Endothelial cell of umbilical vein (primary cell): ENCODE measurements around the gene CDH23. TPM values are rescaled to one million over a fixed set of nuclear protein-coding genes. Genes with fewer than 3 reads are reported as not detected.

Experiments
- BruUV-seq: library from RNA; stranded (reverse); fragments of 400-500 nt; replicated peaks from 2 replicates; lab custom pipeline; 2021; lab: Mats Ljungman, UMichigan
- CTCF ChIA-PET: fragments of 300-600, 350-600 bp; sonication (Branson Sonifier 250); formaldehyde crosslinking; loops from one replicate; lab custom pipeline; 2021; ENCODE audit warnings: antibody characterized with exemption, inconsistent platforms; lab: Charles Lee
- POLR2A ChIA-PET: fragments of 300-600, 350-600 bp; sonication (Branson Sonifier 250); formaldehyde crosslinking; loops from one replicate; lab custom pipeline; 2021; ENCODE audit warnings: antibody characterized with exemption, inconsistent platforms; lab: Charles Lee
- DNase-seq: peaks from one replicate; pipeline ENCODE4 v3.0.0-alpha.2; 2011; ENCODE audit warnings: low read depth, low spot score
- FAIRE-seq: peaks from 2 replicates; lab custom pipeline; 2011; peaks lifted over from hg19 to GRCh38; lab: Jason Lieb, UNC
- H2AFZ ChIP-seq: 2 replicates; pipeline ENCODE4 v1.6.0; 2012; ENCODE audit warnings: low read depth, low read length, control low read depth, inconsistent platforms
- H3K27ac ChIP-seq: 2 replicates; pipeline ENCODE4 v1.5.1; 2011; ENCODE audit warnings: low read depth, mild to moderate bottlenecking, control low read depth, low read length, moderate library complexity; ENCODE audit not compliant: insufficient read depth
- H3K27me3 ChIP-seq, 2 experiments: 2 replicates each; pipeline versions ENCODE4 v1.6.0 to v1.6.1; 2011; ENCODE audit warnings: low read length in 2 of 2, mixed read lengths in 1 of 2; ENCODE audit not compliant: control insufficient read depth in 2 of 2, insufficient read depth in 2 of 2
- H3K36me3 ChIP-seq, 2 experiments: 2 replicates in 1 of 2; 3 replicates in 1 of 2; pipeline ENCODE4 v1.5.1; 2011; ENCODE audit warnings: low read length in 2 of 2, mild to moderate bottlenecking in 1 of 2, moderate library complexity in 1 of 2; ENCODE audit not compliant: control insufficient read depth in 2 of 2, insufficient read depth in 2 of 2; ENCODE audit errors: extremely low read depth in 1 of 2
- H3K4me1 ChIP-seq: 3 replicates; pipeline ENCODE4 v1.5.1; 2011; ENCODE audit warnings: mild to moderate bottlenecking, low read length; ENCODE audit not compliant: control insufficient read depth, insufficient read depth; ENCODE audit errors: extremely low read depth
- H3K4me2 ChIP-seq: 2 replicates; pipeline ENCODE4 v1.6.1; 2011; ENCODE audit warnings: low read length, control low read depth, mixed read lengths; ENCODE audit not compliant: insufficient read depth
- H3K4me3 ChIP-seq, 3 experiments: fragments of 200-600 bp in 1 of 3; sonication (generic), shearing (Covaris generic) in 1 of 3; replicated peaks in 1 of 3; 2 replicates each; pipeline ENCODE4 v1.5.1; 2011 to 2016; ENCODE audit warnings: control low read depth in 3 of 3, low read length in 3 of 3, mild to moderate bottlenecking in 2 of 3, inconsistent platforms in 1 of 3, low read depth in 1 of 3, moderate library complexity in 1 of 3; ENCODE audit not compliant: insufficient read depth in 1 of 3
- H3K79me2 ChIP-seq: 2 replicates; pipeline ENCODE4 v1.6.0; 2012; ENCODE audit warnings: low read length, inconsistent platforms; ENCODE audit not compliant: control insufficient read depth, insufficient read depth
- H3K9ac ChIP-seq: replicated peaks from 2 replicates; pipeline ENCODE3; 2011; ENCODE audit warnings: low read length, control low read depth; ENCODE audit not compliant: insufficient read depth; ENCODE audit errors: extremely low read depth
- H3K9me1 ChIP-seq: replicated peaks from 3 replicates; pipeline ENCODE4 v1.6.0; 2011; ENCODE audit warnings: mild to moderate bottlenecking, low read length; ENCODE audit not compliant: control insufficient read depth, insufficient read depth; ENCODE audit errors: extremely low read depth
- H3K9me3 ChIP-seq: replicated peaks from 2 replicates; pipeline ENCODE4 v1.5.1; 2012; ENCODE audit warnings: low read length, inconsistent platforms; ENCODE audit not compliant: control insufficient read depth, insufficient read depth
- H4K20me1 ChIP-seq: replicated peaks from 2 replicates; pipeline ENCODE3; 2011; ENCODE audit warnings: mild to moderate bottlenecking, low read length; ENCODE audit not compliant: control insufficient read depth, insufficient read depth; ENCODE audit errors: extremely low read depth
- EZH2 ChIP-seq: IDR thresholded peaks from 2 replicates; pipeline ENCODE4 v1.6.1; 2012; ENCODE audit warnings: borderline replicate concordance, low read depth, mild to moderate bottlenecking, moderate library complexity, low read length, inconsistent platforms; ENCODE audit not compliant: severe bottlenecking
- FOS ChIP-seq: IDR thresholded peaks from 2 replicates; pipeline ENCODE4 v1.6.1; 2011; ENCODE audit warnings: mild to moderate bottlenecking, low read length, moderate library complexity, borderline replicate concordance; ENCODE audit not compliant: insufficient read depth
- GATA2 ChIP-seq: IDR thresholded peaks from 2 replicates; pipeline ENCODE4 v1.7.0; 2011; ENCODE audit warnings: low read depth, mild to moderate bottlenecking, moderate library complexity, mixed read lengths, low read length; ENCODE audit not compliant: insufficient read length, insufficient read depth
- JUN ChIP-seq: IDR thresholded peaks from 2 replicates; pipeline ENCODE4 v1.6.1; 2011; ENCODE audit warnings: borderline replicate concordance, low read depth; ENCODE audit not compliant: insufficient read length, insufficient read depth
- MAX ChIP-seq: IDR thresholded peaks from 2 replicates; pipeline ENCODE4 v1.6.1; 2011; ENCODE audit not compliant: insufficient read depth, insufficient read length
- MYC ChIP-seq: IDR thresholded peaks from one replicate; pipeline ENCODE4 v1.6.1; 2011; ENCODE audit warnings: mild to moderate bottlenecking, low read depth, low read length
- dilution Hi-C: fragments of 300-500 bp; cut with MboI; formaldehyde crosslinking; loops from one replicate; pipeline ENCODE4 v1.15.0; 2019; ENCODE audit warnings: low sequenced_read_pairs; ENCODE audit not compliant: extremely low pct_ligation_motif_present
- intact Hi-C: fragments of 100-400 bp; cut with micrococcal nuclease; formaldehyde crosslinking; loops from one replicate; pipeline ENCODE4 v1.10.0; 2022
- polyA plus RNA-seq, 4 experiments: library from polyadenylated mRNA; depleted of rRNA in 3 of 4; stranded (reverse) in 3 of 4; unstranded in 1 of 4; fragments of >200 nt; gene quantifications; 2 replicates each; pipeline versions ENCODE4 v1.2.1 to v1.2.3, GENCODE V29; 2011 to 2012; ENCODE audit warnings: missing spikeins in 1 of 4
- total RNA-seq: library from RNA; stranded (reverse); gene quantifications from 2 replicates; pipeline ENCODE4 v1.2.3, GENCODE V29; 2021
- TF ChIP-seq, protein P1 (sequence below), 2 donors: IDR thresholded peaks; 1 replicate in 1 of 2; 2 replicates in 1 of 2; pipeline ENCODE4 v1.5.1; 2011; ENCODE audit warnings: low read length in 2 of 2, mild to moderate bottlenecking in 2 of 2, moderate library complexity in 2 of 2, control low read depth in 1 of 2, inconsistent platforms in 1 of 2, low read depth in 1 of 2; ENCODE audit not compliant: insufficient read depth in 1 of 2; ENCODE audit errors: extremely low read depth in 1 of 2

The CDH23 gene
- total and polyA plus RNA-seq, 2 donors (not counting 3 experiments of a cell fraction or from before 2014, with no cell fraction given): not detected

DNA sequence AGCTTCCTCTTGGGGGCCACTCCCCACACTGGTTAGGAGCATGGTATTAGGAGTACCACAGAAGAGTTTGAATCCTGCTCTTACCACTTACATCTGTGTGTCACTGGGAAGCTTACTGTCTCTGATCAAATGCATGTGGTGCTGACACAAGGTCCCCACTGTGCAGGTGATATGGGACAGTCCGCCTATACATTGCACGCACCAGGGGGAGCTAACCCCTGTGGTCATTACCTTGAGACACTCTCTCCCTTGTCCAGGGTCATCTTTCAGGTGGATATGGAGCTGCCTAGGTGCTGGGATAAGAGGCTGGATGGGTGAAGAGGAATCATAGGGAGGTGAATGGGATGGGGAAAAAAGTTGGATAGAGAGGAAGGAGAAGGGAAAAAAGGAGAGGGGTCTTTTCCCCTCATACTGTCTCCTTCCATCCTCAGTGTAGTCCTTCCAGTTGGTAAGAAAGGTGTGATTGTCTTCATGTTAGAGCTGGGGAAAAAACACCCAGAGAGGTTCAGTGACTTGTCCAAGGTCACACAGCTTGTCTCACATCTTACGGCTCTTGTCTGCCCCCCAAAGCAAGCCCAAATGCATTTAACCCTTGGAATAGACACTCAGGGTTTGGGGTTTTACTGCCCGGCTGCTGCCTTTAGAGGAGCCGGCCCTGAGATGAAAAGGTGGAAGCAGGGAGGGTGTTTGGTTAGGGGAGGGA, 125.9 kb downstream of the CDH23 start:
- Histone ChIP-seq H2AFZ (no peak overlapping the region), H3K79me2 (no peaks in the 10 kb centered on the region), H3K27me3 (peaks cover 4 to 16% of the 10 kb centered on the region in 2 experiments), H3K36me3 (no peaks in the 10 kb centered on the region), H3K4me2 (no peak overlapping the region), H4K20me1 (no peaks in the 10 kb centered on the region), H3K4me1 (peaks cover 6% of the 10 kb centered on the region), H3K27ac (no peak overlapping the region), H3K9me1 (no peaks in the 10 kb centered on the region), H3K9me3 (no peaks in the 10 kb centered on the region), H3K4me3 (no peak overlapping the region), H3K9ac (no peak overlapping the region)
- no TSS peak for BruUV-seq
- FAIRE-seq: peak; percentile 49
- no peak for DNase-seq
- ChIA-PET POLR2A (no interaction called here), CTCF (interaction anchor here (1.0 to 1.9 kb wide), 4 partner anchors 15 to 139 kb away, joined by 3 to 8 read pairs (median 4); no protein-coding TSS in a partner anchor)
- intact Hi-C loops (no loop called here), dilution Hi-C loops (no loop called here)
- no peak for TF ChIP-seq EZH2
- TF ChIP-seq FOS: no peak
- no peak for TF ChIP-seq MYC
- TF ChIP-seq GATA2: no peak
- TF ChIP-seq, protein P1, sequence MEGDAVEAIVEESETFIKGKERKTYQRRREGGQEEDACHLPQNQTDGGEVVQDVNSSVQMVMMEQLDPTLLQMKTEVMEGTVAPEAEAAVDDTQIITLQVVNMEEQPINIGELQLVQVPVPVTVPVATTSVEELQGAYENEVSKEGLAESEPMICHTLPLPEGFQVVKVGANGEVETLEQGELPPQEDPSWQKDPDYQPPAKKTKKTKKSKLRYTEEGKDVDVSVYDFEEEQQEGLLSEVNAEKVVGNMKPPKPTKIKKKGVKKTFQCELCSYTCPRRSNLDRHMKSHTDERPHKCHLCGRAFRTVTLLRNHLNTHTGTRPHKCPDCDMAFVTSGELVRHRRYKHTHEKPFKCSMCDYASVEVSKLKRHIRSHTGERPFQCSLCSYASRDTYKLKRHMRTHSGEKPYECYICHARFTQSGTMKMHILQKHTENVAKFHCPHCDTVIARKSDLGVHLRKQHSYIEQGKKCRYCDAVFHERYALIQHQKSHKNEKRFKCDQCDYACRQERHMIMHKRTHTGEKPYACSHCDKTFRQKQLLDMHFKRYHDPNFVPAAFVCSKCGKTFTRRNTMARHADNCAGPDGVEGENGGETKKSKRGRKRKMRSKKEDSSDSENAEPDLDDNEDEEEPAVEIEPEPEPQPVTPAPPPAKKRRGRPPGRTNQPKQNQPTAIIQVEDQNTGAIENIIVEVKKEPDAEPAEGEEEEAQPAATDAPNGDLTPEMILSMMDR (IDR thresholded peaks at IDR 0.05; ENCODE audit: extremely low read depth in 1 of 2, insufficient read depth in 1 of 2, low read depth in 1 of 2, low read length in 2 of 2): no peak
- no peak for TF ChIP-seq MAX
- TF ChIP-seq JUN: no peak
